HEK293T (cell line): Measurements from ENCODE around the gene CDON.

Experiments
- ARNT ChIP-seq: fragments of 450-650 bp; IDR thresholded peaks from 2 replicates; pipeline ENCODE4 v1.6.1; 2017; ENCODE audit warnings: mild to moderate bottlenecking
- BHLHE40 ChIP-seq: fragments of 450-650 bp; IDR thresholded peaks from 2 replicates; pipeline ENCODE4 v1.6.1; 2016; ENCODE audit warnings: mild to moderate bottlenecking, moderate library complexity, borderline replicate concordance
- FOXA1 ChIP-seq: fragments of 450-650 bp; IDR thresholded peaks from 2 replicates; pipeline ENCODE4 v1.6.1; 2016; ENCODE audit warnings: mild to moderate bottlenecking
- FOXK2 ChIP-seq: fragments of 450-650 bp; IDR thresholded peaks from 2 replicates; pipeline ENCODE4 v1.6.1; 2016; ENCODE audit warnings: mild to moderate bottlenecking
- L3MBTL2 ChIP-seq: fragments of 450-650 bp; conservative IDR thresholded peaks from 2 replicates; pipeline ENCODE4 v1.6.1; 2016; ENCODE audit warnings: mild to moderate bottlenecking
- NFRKB ChIP-seq: fragments of 450-650 bp; IDR thresholded peaks from 2 replicates; pipeline ENCODE4 v1.6.1; 2016; ENCODE audit warnings: mild to moderate bottlenecking, moderate library complexity
- SP1 ChIP-seq: fragments of 450-650 bp; IDR thresholded peaks from 2 replicates; pipeline ENCODE4 v1.6.1; 2017
- SUZ12 ChIP-seq: fragments of 450-650 bp; IDR thresholded peaks from 2 replicates; pipeline ENCODE4 v1.6.1; 2016; ENCODE audit warnings: mild to moderate bottlenecking
- TARDBP ChIP-seq: fragments of 450-650 bp; IDR thresholded peaks from 2 replicates; pipeline ENCODE4 v1.6.1; 2016

DNA sequence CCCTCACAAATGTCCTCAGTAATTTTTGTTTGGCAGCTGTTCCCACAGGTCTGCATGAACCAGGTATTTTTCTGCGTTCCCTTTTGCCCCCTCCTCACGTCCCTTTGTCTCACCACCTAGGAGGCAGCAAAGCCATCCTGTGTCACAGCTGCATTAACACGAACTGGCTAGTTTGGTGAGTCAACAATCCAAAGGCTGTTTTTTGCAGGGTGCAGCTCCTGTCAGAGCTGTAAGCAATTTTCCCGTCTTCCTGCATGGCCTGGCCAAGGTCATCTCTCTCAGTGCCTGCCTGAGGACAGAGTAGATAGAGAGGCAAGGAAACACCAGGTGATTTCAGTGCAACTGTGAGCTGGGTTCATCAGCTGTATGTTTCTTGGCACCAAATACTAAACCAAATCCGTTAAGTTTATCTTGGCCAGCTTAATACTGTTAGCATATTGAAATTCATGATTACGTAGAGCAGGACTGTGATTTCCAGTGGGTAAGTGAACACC is 137.4 kb downstream of the CDON start:
- no peak for TF ChIP-seq FOXK2
- TF ChIP-seq TARDBP: no peak
- TF ChIP-seq SP1: no peak
- no peak for TF ChIP-seq FOXA1
- TF ChIP-seq L3MBTL2: no peak
- TF ChIP-seq ARNT: no peak
- TF ChIP-seq BHLHE40: no peak
- TF ChIP-seq NFRKB: no peak
- no peak for TF ChIP-seq SUZ12
